ENCODE measurements around the gene FADS6.

FADS6 gene

GRCh38 chr17:74839990-74840852, 53.2 kb downstream of the FADS6 start:
- DNase-seq, result no peak
- peaks cover 41% of the 10 kb centered on the region for H3K27me3 Mint-ChIP-seq
- H3K36me3 Mint-ChIP-seq, result peaks cover 3% of the 10 kb centered on the region
- CTCF ChIA-PET, result interaction anchor here (1.4 to 2.7 kb wide), 5 partner anchors 22 to 118 kb away, joined by 4 to 10 read pairs (median 6); no protein-coding TSS in a partner anchor
- H3K9me3 Mint-ChIP-seq, result no peaks in the 10 kb centered on the region
- H3K27ac Mint-ChIP-seq, result no peak overlapping the region
- no peak overlapping the region for H3K4me3 Mint-ChIP-seq
- peaks cover 13% of the 10 kb centered on the region for H3K4me1 Mint-ChIP-seq

DNA sequence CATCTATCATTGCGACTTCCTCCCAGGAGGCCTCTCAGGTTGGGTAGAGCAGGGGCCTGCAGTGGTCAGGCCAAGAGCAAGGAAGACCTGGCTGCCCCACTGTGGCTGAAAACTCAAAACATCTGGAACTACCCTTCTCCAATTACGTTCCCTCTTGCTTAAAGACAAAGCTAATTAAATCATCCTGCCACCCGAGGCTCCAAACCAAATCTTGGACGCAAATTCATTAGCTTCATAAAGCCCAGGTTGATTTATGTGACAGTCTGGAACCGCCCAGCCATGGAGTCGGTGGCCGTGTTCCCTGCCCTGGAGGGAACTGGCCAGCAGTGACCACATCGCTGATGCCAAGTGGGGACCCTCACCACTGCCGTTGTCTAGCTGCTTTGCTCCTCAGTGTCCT, 55.2 kb downstream of the FADS6 start:
- H3K27me3 Mint-ChIP-seq, result peaks cover 29% of the 10 kb centered on the region
- no peak overlapping the region for H3K4me3 Mint-ChIP-seq
- no peak for DNase-seq
- CTCF ChIA-PET, result interaction anchor here (1.6 to 2.7 kb wide), 2 partner anchors 24 to 47 kb away, joined by 5 to 10 read pairs; no protein-coding TSS in a partner anchor
- peaks cover 13% of the 10 kb centered on the region for H3K4me1 Mint-ChIP-seq
- H3K27ac Mint-ChIP-seq, result no peak overlapping the region
- H3K9me3 Mint-ChIP-seq, result no peaks in the 10 kb centered on the region
- H3K36me3 Mint-ChIP-seq, result peaks cover 4% of the 10 kb centered on the region

GRCh38 chr17:74836691-74837467, 56.6 kb downstream of the FADS6 start:
- H3K36me3 Mint-ChIP-seq, result peaks cover 4% of the 10 kb centered on the region
- no peak overlapping the region for H3K27ac Mint-ChIP-seq
- no peaks in the 10 kb centered on the region for H3K9me3 Mint-ChIP-seq
- peaks cover 16% of the 10 kb centered on the region for H3K27me3 Mint-ChIP-seq
- H3K4me3 Mint-ChIP-seq, result no peak overlapping the region
- peaks cover 11% of the 10 kb centered on the region for H3K4me1 Mint-ChIP-seq
- DNase-seq, result no peak
- CTCF ChIA-PET, result no interaction called here

- peaks cover 2% of the 10 kb centered on the region for H3K36me3 Mint-ChIP-seq
- DNase-seq, result no peak
- peaks cover 9% of the 10 kb centered on the region for H3K27me3 Mint-ChIP-seq
- peaks cover 8% of the 10 kb centered on the region for H3K4me1 Mint-ChIP-seq
- no peak overlapping the region for H3K27ac Mint-ChIP-seq
- no peaks in the 10 kb centered on the region for H3K9me3 Mint-ChIP-seq
- CTCF ChIA-PET, result no interaction called here
- H3K4me3 Mint-ChIP-seq, result no peak overlapping the region
These were observed 57.2 kb downstream of the FADS6 start for GRCh38 chr17:74836191-74836590.

DNA sequence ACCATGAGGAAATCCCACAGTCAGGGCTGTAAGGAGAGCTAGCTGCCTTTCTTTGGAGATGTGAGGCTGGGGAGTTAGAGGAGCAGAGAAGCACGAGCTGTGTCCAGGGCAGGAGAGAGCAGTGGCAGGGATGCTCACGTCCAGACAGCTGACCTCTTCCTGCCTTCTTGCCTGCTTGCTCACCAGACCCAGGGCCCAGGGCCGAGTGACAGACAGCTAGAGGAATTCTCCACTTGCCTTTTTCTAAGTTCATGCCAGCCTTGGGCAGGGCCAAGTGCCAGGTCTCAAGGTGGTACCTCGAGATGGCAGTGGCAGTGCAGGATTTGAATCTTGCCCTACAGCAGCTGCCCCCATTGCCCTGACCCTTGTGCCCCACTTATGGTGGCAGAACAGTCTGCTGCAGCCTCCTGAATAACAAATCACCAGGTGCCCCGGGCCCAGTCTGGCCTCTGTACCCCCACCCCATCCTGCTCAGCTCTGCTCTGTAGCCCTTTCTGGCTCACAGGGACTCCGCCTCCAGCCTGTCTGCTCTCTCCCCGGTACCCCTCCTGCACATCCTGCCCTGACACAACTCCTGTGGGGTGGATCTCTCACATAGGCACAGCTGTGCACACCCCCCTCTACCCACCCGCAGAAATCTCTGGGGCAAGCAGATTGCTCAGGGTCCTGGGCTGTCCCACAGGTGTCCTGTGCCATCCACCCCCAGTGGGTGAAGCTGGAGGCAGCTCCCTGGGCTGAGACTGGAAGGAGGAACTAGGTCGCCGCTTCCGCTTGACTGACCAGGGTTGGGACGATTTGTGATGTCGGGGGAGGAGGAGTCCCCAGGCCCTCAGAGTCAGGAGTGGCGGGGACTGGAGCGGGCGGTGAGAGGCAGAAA, 59.7 kb downstream of the FADS6 start:
- no peak overlapping the region for H3K4me3 Mint-ChIP-seq
- DNase-seq, result no peak

DNA sequence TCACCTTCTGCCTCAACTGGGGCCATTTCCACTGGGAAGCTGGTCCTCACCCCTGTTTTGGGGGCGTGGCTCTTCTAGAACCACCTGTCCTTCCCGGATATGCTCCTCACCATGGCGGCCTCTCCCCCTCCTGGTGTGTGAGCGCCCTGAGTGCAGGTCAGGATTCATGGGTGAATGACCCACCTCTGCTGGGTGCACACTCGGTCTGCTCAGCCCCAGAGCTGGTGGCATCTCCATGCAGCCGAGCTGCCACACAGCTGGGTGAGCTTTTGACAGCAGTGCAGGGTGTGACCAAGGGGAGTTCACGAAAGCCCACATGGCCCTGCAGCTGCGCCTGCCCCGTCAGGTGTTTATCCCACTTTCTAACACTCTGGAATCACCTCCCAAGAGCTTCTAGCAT, 61.0 kb downstream of the FADS6 start:
- no peak for DNase-seq
- CTCF ChIA-PET, result interaction anchor here (1.0 kb wide), 1 partner anchor 41 kb away, joined by 3 read pairs; no protein-coding TSS in a partner anchor
- no peaks in the 10 kb centered on the region for H3K4me1 Mint-ChIP-seq
- H3K4me3 Mint-ChIP-seq, result no peak overlapping the region
- H3K36me3 Mint-ChIP-seq, result peaks cover 6% of the 10 kb centered on the region
- H3K27ac Mint-ChIP-seq, result no peak overlapping the region
- H3K9me3 Mint-ChIP-seq, result no peaks in the 10 kb centered on the region
- H3K27me3 Mint-ChIP-seq, result no peaks in the 10 kb centered on the region

More for the DNA sequence above, 59.7 kb downstream of the FADS6 start:
- no peaks in the 10 kb centered on the region for H3K4me1 Mint-ChIP-seq
- H3K27ac Mint-ChIP-seq, result no peak overlapping the region
- H3K36me3 Mint-ChIP-seq, result peaks cover 6% of the 10 kb centered on the region
- CTCF ChIA-PET, result interaction anchor here (0.9 to 1.1 kb wide), 3 partner anchors 9 to 42 kb away, joined by 3 read pairs; no protein-coding TSS in a partner anchor
- no peaks in the 10 kb centered on the region for H3K9me3 Mint-ChIP-seq
- H3K27me3 Mint-ChIP-seq, result no peaks in the 10 kb centered on the region

DNA sequence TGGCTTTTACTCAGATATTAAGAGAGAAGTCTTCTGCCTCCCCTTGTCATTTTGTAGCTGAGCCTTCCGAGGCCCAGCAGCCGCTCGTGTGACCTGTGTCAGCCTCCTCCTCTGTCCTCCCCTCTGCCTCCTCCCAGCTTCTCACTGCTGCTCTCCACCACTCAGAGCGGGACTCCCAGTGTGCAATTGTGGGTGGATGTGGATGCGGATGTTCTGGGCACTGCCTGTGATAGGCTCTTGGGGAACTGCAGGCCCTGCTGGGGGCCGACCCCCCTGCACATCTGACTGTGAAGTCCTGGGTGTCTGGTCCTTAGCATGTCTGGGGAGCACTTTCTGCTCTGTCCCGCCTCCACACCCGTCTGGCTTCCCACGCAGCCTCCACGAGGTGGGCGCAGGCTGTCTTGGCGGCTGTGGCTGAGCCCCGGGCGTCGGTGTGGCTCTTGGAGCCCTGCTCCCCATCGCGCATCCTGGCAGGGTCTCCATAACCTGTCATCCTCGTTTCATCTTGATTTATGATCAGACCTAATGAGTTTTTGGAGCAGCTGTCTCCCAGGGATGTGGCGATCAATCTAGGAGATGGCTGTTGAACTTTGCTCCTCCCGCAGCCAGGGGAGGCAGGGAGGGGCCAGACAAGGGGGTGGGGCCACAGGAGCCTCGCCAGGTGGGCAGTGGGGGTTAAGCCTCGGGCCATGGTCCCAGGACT, 61.8 kb downstream of the FADS6 start:
- H3K36me3 Mint-ChIP-seq, result peaks cover 6% of the 10 kb centered on the region
- no peaks in the 10 kb centered on the region for H3K9me3 Mint-ChIP-seq
- no peak for DNase-seq
- H3K27me3 Mint-ChIP-seq, result no peaks in the 10 kb centered on the region
- CTCF ChIA-PET, result no interaction called here
- H3K4me3 Mint-ChIP-seq, result no peak overlapping the region
- H3K4me1 Mint-ChIP-seq, result no peaks in the 10 kb centered on the region
- H3K27ac Mint-ChIP-seq, result no peak overlapping the region

DNA sequence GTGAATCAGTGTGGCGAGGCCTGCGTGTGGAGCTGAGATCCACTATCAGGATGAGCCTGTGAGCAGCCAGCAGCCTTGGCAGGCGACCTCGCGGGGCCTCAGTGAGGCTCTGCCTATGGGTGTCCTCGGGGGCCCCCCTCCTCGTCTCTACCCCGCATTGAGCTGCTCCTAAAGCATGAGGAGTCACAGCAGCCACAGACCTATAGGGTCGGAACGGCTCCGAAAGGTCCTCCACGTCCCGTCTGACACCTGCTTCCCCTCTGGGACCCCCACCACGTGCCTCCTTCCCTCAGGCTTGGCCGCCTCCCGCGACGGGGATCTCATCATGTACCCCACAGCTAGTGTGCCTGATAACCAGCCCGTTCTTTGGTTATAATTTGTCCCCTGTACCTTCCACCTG, 62.6 kb downstream of the FADS6 start:
- DNase-seq, result no peak
- no peaks in the 10 kb centered on the region for H3K27me3 Mint-ChIP-seq
- H3K27ac Mint-ChIP-seq, result no peak overlapping the region
- CTCF ChIA-PET, result no interaction called here
- H3K4me3 Mint-ChIP-seq, result no peak overlapping the region
- H3K4me1 Mint-ChIP-seq, result no peaks in the 10 kb centered on the region
- H3K36me3 Mint-ChIP-seq, result peaks cover 6% of the 10 kb centered on the region
- H3K9me3 Mint-ChIP-seq, result no peaks in the 10 kb centered on the region

GRCh38 chr17:74827800-74828199, 65.6 kb downstream of the FADS6 start:
- H3K4me3 Mint-ChIP-seq, result no peak overlapping the region
- no peak overlapping the region for H3K27ac Mint-ChIP-seq
- H3K9me3 Mint-ChIP-seq, result no peaks in the 10 kb centered on the region
- H3K27me3 Mint-ChIP-seq, result no peaks in the 10 kb centered on the region
- no peaks in the 10 kb centered on the region for H3K4me1 Mint-ChIP-seq
- H3K36me3 Mint-ChIP-seq, result peaks cover 3% of the 10 kb centered on the region
- CTCF ChIA-PET, result interaction anchor here (1.2 kb wide), 1 partner anchor 35 kb away, joined by 4 read pairs; no protein-coding TSS in a partner anchor
- DNase-seq, result no peak
